CD4-positive, alpha-beta memory T cell (primary cell): ENCODE data around the gene RIPPLY3. TPM values are rescaled to one million over a fixed set of nuclear protein-coding genes. Genes with fewer than 3 reads are reported as not detected.
"Not testable (repeated sequence)": the region's sequence is repeated elsewhere in the genome, so short reads cannot be mapped to it uniquely, and the experiment has no call there.

Source experiments
- CTCF ChIA-PET: fragments of 350-600 bp; sonication (Branson Sonifier 250); formaldehyde crosslinking; loops from one replicate; lab custom pipeline; 2021; ENCODE audit warnings: inconsistent platforms; ENCODE audit not compliant: partially characterized antibody; lab: Charles Lee
- POLR2A ChIA-PET: fragments of 350-600 bp; sonication (Branson Sonifier 250); formaldehyde crosslinking; loops from one replicate; lab custom pipeline; 2021; ENCODE audit not compliant: partially characterized antibody; lab: Charles Lee
- DNase-seq, 5 donors: peaks; one replicate each; pipeline versions ENCODE4 v3.0.0 to v3.0.0-alpha.2; 2020 to 2022; ENCODE audit warnings: mixed read lengths in 1 of 5
- H3K27ac ChIP-seq: one replicate; pipeline ENCODE4 v1.7.0; 2013; ENCODE audit warnings: low read depth, low read length
- H3K27me3 ChIP-seq: 2 replicates; pipeline ENCODE4 v1.7.0; 2013; ENCODE audit warnings: mild to moderate bottlenecking, low read length, moderate library complexity; ENCODE audit not compliant: insufficient read depth
- H3K36me3 ChIP-seq: 2 replicates; pipeline ENCODE4 v1.7.0; 2013; ENCODE audit warnings: mild to moderate bottlenecking, low read length, moderate library complexity; ENCODE audit not compliant: insufficient read depth
- H3K4me1 ChIP-seq: 2 replicates; pipeline ENCODE4 v1.7.0; 2013; ENCODE audit warnings: mild to moderate bottlenecking, low read length, moderate library complexity; ENCODE audit not compliant: insufficient read depth
- H3K4me3 ChIP-seq, 2 donors: one replicate each; pipeline ENCODE4 v1.7.0; 2013; ENCODE audit warnings: low read length in 2 of 2, mild to moderate bottlenecking in 1 of 2
- H3K9me3 ChIP-seq, 2 donors: one replicate each; pipeline ENCODE4 v1.7.0; 2013; ENCODE audit warnings: low read length in 2 of 2, control low read depth in 1 of 2; ENCODE audit not compliant: control insufficient read depth in 1 of 2
- H3K27ac Mint-ChIP-seq, 7 donors: one replicate each; pipeline ENCODE4 v1.8.0; 2020 to 2021; ENCODE audit warnings: mixed read lengths in 7 of 7, mild to moderate bottlenecking in 6 of 7, inconsistent platforms in 3 of 7, moderate library complexity in 3 of 7
- H3K27me3 Mint-ChIP-seq, 2 donors: one replicate each; pipeline ENCODE4 v1.8.0; 2020 to 2021; ENCODE audit warnings: mixed read lengths in 2 of 2
- H3K36me3 Mint-ChIP-seq, 2 donors: one replicate each; pipeline ENCODE4 v1.8.0; 2020 to 2021; ENCODE audit warnings: mixed read lengths in 2 of 2, inconsistent platforms in 1 of 2, mild to moderate bottlenecking in 1 of 2
- H3K4me1 Mint-ChIP-seq, 4 donors: one replicate each; pipeline ENCODE4 v1.8.0; 2020 to 2021; ENCODE audit warnings: mixed read lengths in 4 of 4, mild to moderate bottlenecking in 1 of 4
- H3K4me3 Mint-ChIP-seq, 8 donors: one replicate each; pipeline ENCODE4 v1.8.0; 2020 to 2021; ENCODE audit warnings: mixed read lengths in 8 of 8, mild to moderate bottlenecking in 7 of 8, moderate library complexity in 6 of 8, inconsistent platforms in 3 of 8
- H3K9me3 Mint-ChIP-seq, 8 donors: one replicate each; pipeline ENCODE4 v1.8.0; 2020 to 2021; ENCODE audit warnings: mixed read lengths in 8 of 8, mild to moderate bottlenecking in 5 of 8, inconsistent platforms in 3 of 8, moderate library complexity in 1 of 8
- intact Hi-C: fragments of 100-400 bp; cut with micrococcal nuclease; formaldehyde crosslinking; loops from one replicate; pipeline ENCODE4 v1.15.1; 2023
- polyA plus RNA-seq, 2 donors: library from polyadenylated mRNA; unstranded; fragments of 300-500 nt; fragmentation: Illumina TruSeq; gene quantifications; one replicate each; pipeline ENCODE4 v1.2.3, GENCODE V29; 2021
- total RNA-seq, 2 experiments: library from RNA; stranded (reverse); gene quantifications; one replicate each; pipeline ENCODE4 v1.2.3, GENCODE V29; 2021

The RIPPLY3 gene
- total and polyA plus RNA-seq, 4 experiments from 2014 or later: not detected

GRCh38 chr21:37000381-37000780, 6.1 kb upstream of the RIPPLY3 start:
- Histone ChIP-seq H3K9me3 (no peaks in the 10 kb centered on the region), H3K27ac (no peak overlapping the region), H3K4me3 (no peak overlapping the region), H3K27me3 (no peaks in the 10 kb centered on the region), H3K4me1 (peaks cover 8% of the 10 kb centered on the region), H3K36me3 (no peaks in the 10 kb centered on the region)
- no peaks in the 10 kb centered on the region for H3K9me3 Mint-ChIP-seq
- no peak for DNase-seq
- intact Hi-C loops: loop anchor here (10.0 kb wide), 1 partner anchor 856 kb away; no protein-coding TSS in a partner anchor
- H3K4me3 Mint-ChIP-seq: no peak overlapping the region
- H3K4me1 Mint-ChIP-seq: peaks cover 7 to 10% (median 8%) of the 10 kb centered on the region in 4 donors
- POLR2A ChIA-PET: interaction anchor here (0.9 to 2.4 kb wide), 2 partner anchors 10 to 11 kb away, joined by 3 to 5 read pairs; no protein-coding TSS in a partner anchor
- H3K27ac Mint-ChIP-seq: no peak overlapping the region
- H3K27me3 Mint-ChIP-seq: no peaks in the 10 kb centered on the region
- CTCF ChIA-PET: interaction anchor here (1.0 to 6.8 kb wide), 4 partner anchors 10 to 23 kb away, joined by 3 to 26 read pairs (median 10); no protein-coding TSS in a partner anchor
- no peaks in the 10 kb centered on the region for H3K36me3 Mint-ChIP-seq

GRCh38 chr21:37001441-37001840, 5.1 kb upstream of the RIPPLY3 start:
- H3K9me3 ChIP-seq: no peaks in the 10 kb centered on the region
- Mint-ChIP-seq H3K4me3 (no peak overlapping the region), H3K9me3 (no peaks in the 10 kb centered on the region), H3K36me3 (no peaks in the 10 kb centered on the region), H3K27me3 (no peaks in the 10 kb centered on the region), H3K4me1 (peaks cover 7 to 10% (median 8%) of the 10 kb centered on the region in 4 donors), H3K27ac (peak overlapping the region in 5 of 7 donors; percentile 39 to 82 (median 72))
- intact Hi-C loops: loop anchor here (10.0 kb wide), 1 partner anchor 857 kb away; no protein-coding TSS in a partner anchor
- no peak for DNase-seq
- ChIA-PET POLR2A (interaction anchor here (0.9 to 2.4 kb wide), 2 partner anchors 11 to 12 kb away, joined by 3 to 5 read pairs; no protein-coding TSS in a partner anchor), CTCF (interaction anchor here (0.7 to 6.8 kb wide), 5 partner anchors 8 to 376 kb away, joined by 3 to 26 read pairs (median 5); no protein-coding TSS in a partner anchor)
- H3K4me1 ChIP-seq: peaks cover 8% of the 10 kb centered on the region
- H3K27me3 ChIP-seq: no peaks in the 10 kb centered on the region
- H3K27ac ChIP-seq: no peak overlapping the region
- H3K36me3 ChIP-seq: no peaks in the 10 kb centered on the region
- no peak overlapping the region for H3K4me3 ChIP-seq

GRCh38 chr21:37002851-37003250, 3.7 kb upstream of the RIPPLY3 start:
- POLR2A ChIA-PET, H3K36me3 ChIP-seq, DNase-seq, H3K9me3 Mint-ChIP-seq, H3K9me3 ChIP-seq, H3K4me3 Mint-ChIP-seq, H3K27me3 Mint-ChIP-seq, H3K4me3 ChIP-seq, CTCF ChIA-PET, H3K36me3 Mint-ChIP-seq, H3K27me3 ChIP-seq, H3K27ac ChIP-seq: not testable (repeated sequence)
- H3K27ac Mint-ChIP-seq: peak overlapping the region in 1 of 7 donors; percentile 55
- H3K4me1 ChIP-seq: peaks cover 15% of the 10 kb centered on the region
- intact Hi-C loops: loop anchor here (10.0 kb wide), 1 partner anchor 858 kb away; no protein-coding TSS in a partner anchor
- H3K4me1 Mint-ChIP-seq: peaks cover 7 to 13% (median 12%) of the 10 kb centered on the region in 4 donors

DNA sequence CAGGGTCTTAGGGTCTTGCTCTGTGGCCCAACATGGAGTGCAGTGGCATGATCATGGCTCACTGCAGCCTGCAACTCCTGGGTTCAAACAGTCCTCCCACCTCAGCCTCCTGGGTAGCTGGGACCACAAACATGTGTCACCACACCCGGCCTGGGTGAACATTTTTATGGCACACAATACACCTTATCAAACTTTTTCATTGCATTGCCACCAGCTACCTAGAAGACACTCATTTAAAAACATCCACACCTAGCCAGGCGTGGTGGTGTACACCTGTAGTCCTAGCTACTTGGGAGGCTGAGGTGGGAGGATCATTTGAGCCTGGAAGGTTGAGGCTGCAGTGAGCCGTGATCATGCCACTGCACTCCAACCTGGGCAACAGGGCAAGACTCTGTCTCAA, 2.6 kb upstream of the RIPPLY3 start:
- DNase-seq, H3K36me3 ChIP-seq, CTCF ChIA-PET, H3K27ac ChIP-seq, H3K4me3 Mint-ChIP-seq, POLR2A ChIA-PET, H3K27me3 Mint-ChIP-seq, H3K4me3 ChIP-seq, H3K9me3 Mint-ChIP-seq, H3K27me3 ChIP-seq, H3K36me3 Mint-ChIP-seq, H3K9me3 ChIP-seq: not testable (repeated sequence)
- Mint-ChIP-seq H3K27ac (peak overlapping the region in 2 of 7 donors; percentile 9 to 11), H3K4me1 (peaks cover 7 to 13% (median 12%) of the 10 kb centered on the region in 4 donors)
- peaks cover 15% of the 10 kb centered on the region for H3K4me1 ChIP-seq
- intact Hi-C loops: loop anchor here (10.0 kb wide), 1 partner anchor 859 kb away; no protein-coding TSS in a partner anchor

DNA sequence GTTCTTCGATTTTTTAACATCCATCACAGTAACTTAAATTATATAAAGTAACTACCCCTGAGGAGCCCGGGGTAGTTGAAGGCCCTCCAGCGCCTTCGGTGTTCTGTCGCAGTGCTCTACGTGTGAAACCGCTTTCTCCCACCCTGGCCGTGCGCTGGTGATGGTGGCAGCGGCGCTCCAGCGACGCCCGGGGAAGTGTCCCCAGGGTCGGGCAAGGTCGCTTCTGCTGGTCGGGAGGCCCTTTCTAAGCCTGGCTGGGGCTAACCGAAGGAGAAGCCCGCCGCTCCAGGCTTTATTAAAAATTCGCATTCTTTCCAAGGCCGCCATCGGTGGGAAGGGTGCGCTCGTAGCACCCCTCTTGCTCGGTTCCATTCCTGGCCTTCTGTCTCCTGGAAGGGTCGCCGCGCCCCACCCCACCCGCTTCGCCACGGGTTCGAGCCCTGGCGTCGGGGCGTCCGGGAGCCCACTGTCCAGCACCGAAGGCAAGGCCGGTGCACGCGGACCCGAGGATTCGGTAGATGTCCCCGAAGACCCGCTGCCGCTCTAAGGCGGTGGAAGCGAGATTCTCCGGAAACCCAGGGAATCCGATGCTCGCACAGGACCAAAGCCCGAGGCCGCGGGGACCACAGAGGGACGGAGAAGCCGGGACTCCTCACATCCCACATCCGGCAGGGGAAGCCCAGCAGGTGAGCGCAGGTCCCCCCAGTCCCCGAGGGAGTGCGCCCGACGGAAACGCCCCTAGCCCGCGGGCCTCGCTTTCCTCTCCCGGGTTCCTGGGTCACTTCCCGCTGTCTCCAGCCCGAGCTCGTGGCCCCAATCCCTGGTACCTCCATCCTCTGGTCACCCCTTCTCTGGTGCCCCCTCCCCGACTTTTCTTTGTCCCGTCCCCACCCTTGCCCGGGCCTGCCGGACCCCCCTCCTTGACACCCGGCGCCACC, 685 bp upstream of the RIPPLY3 start:
- peaks cover 13 to 26% (median 19%) of the 10 kb centered on the region in 4 donors for H3K4me1 Mint-ChIP-seq
- peaks cover 25% of the 10 kb centered on the region for H3K4me1 ChIP-seq
- H3K27me3 Mint-ChIP-seq: peaks cover 12 to 13% of the 10 kb centered on the region in 2 donors
- DNase-seq: peak in 1 of 5 donors; percentile 6
- no peaks in the 10 kb centered on the region for H3K36me3 ChIP-seq
- H3K9me3 ChIP-seq: no peaks in the 10 kb centered on the region
- H3K27ac Mint-ChIP-seq: no peak overlapping the region
- intact Hi-C loops: loop anchor here (10.0 kb wide), 1 partner anchor 861 kb away; no protein-coding TSS in a partner anchor
- no peaks in the 10 kb centered on the region for H3K36me3 Mint-ChIP-seq
- peak overlapping the region in 7 of 8 donors; percentile 25 to 75 (median 57) for H3K4me3 Mint-ChIP-seq
- H3K4me3 ChIP-seq: peak overlapping the region in 1 of 2 donors; percentile 38
- H3K27me3 ChIP-seq: no peaks in the 10 kb centered on the region
- no peaks in the 10 kb centered on the region for H3K9me3 Mint-ChIP-seq
- ChIA-PET POLR2A (interaction anchor here (1.5 kb wide), 1 partner anchor 40 kb away, joined by 5 read pairs; the partner anchor contains the start of gene HLCS), CTCF (interaction anchor here (1.0 to 1.5 kb wide), 3 partner anchors 16 to 376 kb away, joined by 3 to 5 read pairs (median 4); no protein-coding TSS in a partner anchor)
- no peak overlapping the region for H3K27ac ChIP-seq

GRCh38 chr21:37008724-37009123, 2.2 kb downstream of the RIPPLY3 start:
- H3K36me3 Mint-ChIP-seq: no peaks in the 10 kb centered on the region
- Histone ChIP-seq H3K36me3 (no peaks in the 10 kb centered on the region), H3K4me1 (peaks cover 17% of the 10 kb centered on the region), H3K27ac (no peak overlapping the region), H3K4me3 (no peak overlapping the region), H3K27me3 (no peaks in the 10 kb centered on the region), H3K9me3 (no peaks in the 10 kb centered on the region)
- H3K4me1 Mint-ChIP-seq: peaks cover 8 to 18% (median 12%) of the 10 kb centered on the region in 4 donors
- no peak overlapping the region for H3K27ac Mint-ChIP-seq
- ChIA-PET POLR2A (interaction anchor here (1.1 kb wide), 1 partner anchor 18 kb away, joined by 4 read pairs; no protein-coding TSS in a partner anchor), CTCF (interaction anchor here (1.5 to 1.9 kb wide), 3 partner anchors 12 to 378 kb away, joined by 3 to 6 read pairs (median 6); no protein-coding TSS in a partner anchor)
- peaks cover 21 to 26% of the 10 kb centered on the region in 2 donors for H3K27me3 Mint-ChIP-seq
- H3K9me3 Mint-ChIP-seq: no peaks in the 10 kb centered on the region
- no peak overlapping the region for H3K4me3 Mint-ChIP-seq
- DNase-seq: no peak
- intact Hi-C loops: loop anchor here (2.0 to 10.0 kb wide), 2 partner anchors 42 to 864 kb away; partner anchors contain the start of gene HLCS
